GM12864 (cell line): Measurements from ENCODE around the gene DLGAP1.
"Not testable (repeated sequence)": the region's sequence is repeated elsewhere in the genome, so short reads cannot be mapped to it uniquely, and the experiment has no call there.

ENCODE experiments used
- DNase-seq: peaks from one replicate; pipeline ENCODE4 v3.0.0-alpha.2; 2011; ENCODE audit warnings: low read depth
- H3K4me3 ChIP-seq: 2 replicates; pipeline ENCODE4 v1.5.1; 2011; ENCODE audit warnings: mild to moderate bottlenecking, low read depth, low read length, control low read depth
- CTCF ChIP-seq: IDR thresholded peaks from 2 replicates; pipeline ENCODE4 v1.5.1; 2011; ENCODE audit warnings: low read depth, mild to moderate bottlenecking, moderate library complexity, low read length, control low read depth, inconsistent platforms; ENCODE audit errors: missing control alignments

Gene DLGAP1

GRCh38 chr18:3710712-3711301 is 744.3 kb downstream of the DLGAP1 start:
- no peak overlapping the region for H3K4me3 ChIP-seq

GRCh38 chr18:3709205-3709604 is 745.9 kb downstream of the DLGAP1 start:
- H3K4me3 ChIP-seq: no peak overlapping the region
- TF ChIP-seq CTCF: no peak
- DNase-seq: no peak

More at GRCh38 chr18:3710712-3711301, 744.3 kb downstream of the DLGAP1 start:
- no peak for DNase-seq
- TF ChIP-seq CTCF: no peak

- no peak overlapping the region for H3K4me3 ChIP-seq
- DNase-seq: no peak
- TF ChIP-seq CTCF: no peak
These were observed 748.6 kb downstream of the DLGAP1 start for GRCh38 chr18:3706279-3707097.

GRCh38 chr18:3704556-3705344 is 750.4 kb downstream of the DLGAP1 start:
- DNase-seq: no peak
- TF ChIP-seq CTCF: no peak
- no peak overlapping the region for H3K4me3 ChIP-seq

GRCh38 chr18:3703732-3704176 is 751.4 kb downstream of the DLGAP1 start:
- no peak overlapping the region for H3K4me3 ChIP-seq
- DNase-seq: no peak
- peak; percentile 66 for TF ChIP-seq CTCF

GRCh38 chr18:3699707-3700567 is 755.2 kb downstream of the DLGAP1 start:
- H3K4me3 ChIP-seq, DNase-seq: not testable (repeated sequence)

- not testable (repeated sequence) for DNase-seq, H3K4me3 ChIP-seq
These were observed 760.9 kb downstream of the DLGAP1 start for GRCh38 chr18:3694030-3694778.
